Trophoblast cell (in vitro differentiated cells and primary cell): ENCODE results near the gene UBR4.
A peak's percentile ranks its signal among the peaks of the same experiment; 100 is the strongest.

Experiments
- DNase-seq, 2 donors: peaks; one replicate each; pipeline ENCODE4 v3.0.0-alpha.2; 2016
- H2AFZ ChIP-seq: 2 replicates; pipeline ENCODE4 v1.6.1; 2013; ENCODE audit warnings: low read length, moderate library complexity, mild to moderate bottlenecking; ENCODE audit not compliant: insufficient read depth, poor library complexity
- H2AK5ac ChIP-seq: 2 replicates; pipeline ENCODE4 v1.6.1; 2013; ENCODE audit warnings: mild to moderate bottlenecking, low read length
- H2BK120ac ChIP-seq: 2 replicates; pipeline ENCODE4 v1.6.1; 2013; ENCODE audit warnings: low read length, mild to moderate bottlenecking, moderate library complexity; ENCODE audit not compliant: insufficient read depth, poor library complexity
- H2BK12ac ChIP-seq: 2 replicates; pipeline ENCODE4 v1.6.1; 2013; ENCODE audit warnings: mild to moderate bottlenecking, low read length, moderate library complexity
- H2BK5ac ChIP-seq: 2 replicates; pipeline ENCODE4 v1.6.1; 2013; ENCODE audit warnings: low read length, low read depth, moderate library complexity, mild to moderate bottlenecking; ENCODE audit not compliant: poor library complexity
- H3K14ac ChIP-seq: 2 replicates; pipeline ENCODE4 v1.6.1; 2013; ENCODE audit warnings: mild to moderate bottlenecking, low read length
- H3K18ac ChIP-seq: 2 replicates; pipeline ENCODE4 v1.6.1; 2013; ENCODE audit warnings: mild to moderate bottlenecking, low read length
- H3K23ac ChIP-seq: 2 replicates; pipeline ENCODE4 v1.6.1; 2013; ENCODE audit warnings: low read length
- H3K27ac ChIP-seq: 2 replicates; pipeline ENCODE4 v1.5.1; 2013; ENCODE audit warnings: low read depth, mild to moderate bottlenecking, inconsistent platforms, low read length, moderate library complexity
- H3K27me3 ChIP-seq: 2 replicates; pipeline ENCODE4 v1.6.1; 2013; ENCODE audit warnings: inconsistent platforms, mild to moderate bottlenecking, low read length, moderate library complexity; ENCODE audit not compliant: insufficient read depth
- H3K36me3 ChIP-seq, 2 experiments: 1 replicate in 1 of 2; 2 replicates in 1 of 2; pipeline ENCODE4 v1.6.1; 2013; ENCODE audit warnings: low read length in 2 of 2, mild to moderate bottlenecking in 2 of 2, moderate library complexity in 1 of 2; ENCODE audit not compliant: insufficient read depth in 2 of 2, control insufficient read depth in 1 of 2
- H3K4ac ChIP-seq: 2 replicates; pipeline ENCODE4 v1.6.1; 2013; ENCODE audit warnings: low read depth, mild to moderate bottlenecking, low read length, moderate library complexity
- H3K4me1 ChIP-seq, 2 experiments: 1 replicate in 1 of 2; 2 replicates in 1 of 2; pipeline ENCODE4 v1.6.1; 2013; ENCODE audit warnings: low read length in 2 of 2, mild to moderate bottlenecking in 2 of 2, moderate library complexity in 1 of 2; ENCODE audit not compliant: insufficient read depth in 2 of 2, control insufficient read depth in 1 of 2
- H3K4me2 ChIP-seq: 2 replicates; pipeline ENCODE4 v1.6.1; 2013; ENCODE audit warnings: inconsistent platforms, mild to moderate bottlenecking, low read length, moderate library complexity
- H3K4me3 ChIP-seq: 2 replicates; pipeline ENCODE4 v1.5.1; 2013; ENCODE audit warnings: mild to moderate bottlenecking, low read depth, low read length, inconsistent platforms
- H3K79me1 ChIP-seq: one replicate; pipeline ENCODE4 v1.6.1; 2013; ENCODE audit warnings: low read length
- H3K79me2 ChIP-seq: 2 replicates; pipeline ENCODE4 v1.6.1; 2013; ENCODE audit warnings: low read length, mild to moderate bottlenecking; ENCODE audit not compliant: control insufficient read depth, insufficient read depth, poor library complexity
- H3K9ac ChIP-seq: 2 replicates; pipeline ENCODE4 v1.6.1; 2013; ENCODE audit warnings: mild to moderate bottlenecking, low read length
- H3K9me3 ChIP-seq: 2 replicates; pipeline ENCODE4 v1.6.1; 2013; ENCODE audit warnings: low read depth, mild to moderate bottlenecking, control low read depth, inconsistent platforms, low read length; ENCODE audit not compliant: insufficient read depth
- H4K12ac ChIP-seq: 2 replicates; pipeline ENCODE4 v1.6.1; 2013; ENCODE audit warnings: low read depth, mild to moderate bottlenecking, low read length, moderate library complexity
- H4K8ac ChIP-seq: 2 replicates; pipeline ENCODE4 v1.6.1; 2013; ENCODE audit warnings: low read depth, mild to moderate bottlenecking, low read length, moderate library complexity
- H4K91ac ChIP-seq: one replicate; pipeline ENCODE4 v1.6.1; 2013; ENCODE audit warnings: low read depth, mild to moderate bottlenecking, low read length, moderate library complexity
- WGBS: extraction: QIAGEN DNeasy Blood & Tissue Kit; methylation state at CpG from one replicate; pipeline ENCODE4 v1.1.7; 2013; ENCODE audit warnings: missing lambda C conversion rate; ENCODE audit not compliant: insufficient read length, insufficient coverage; ENCODE audit errors: extremely low coverage; 5-methylcytosine and 5-hydroxymethylcytosine counted together

UBR4 gene

DNA sequence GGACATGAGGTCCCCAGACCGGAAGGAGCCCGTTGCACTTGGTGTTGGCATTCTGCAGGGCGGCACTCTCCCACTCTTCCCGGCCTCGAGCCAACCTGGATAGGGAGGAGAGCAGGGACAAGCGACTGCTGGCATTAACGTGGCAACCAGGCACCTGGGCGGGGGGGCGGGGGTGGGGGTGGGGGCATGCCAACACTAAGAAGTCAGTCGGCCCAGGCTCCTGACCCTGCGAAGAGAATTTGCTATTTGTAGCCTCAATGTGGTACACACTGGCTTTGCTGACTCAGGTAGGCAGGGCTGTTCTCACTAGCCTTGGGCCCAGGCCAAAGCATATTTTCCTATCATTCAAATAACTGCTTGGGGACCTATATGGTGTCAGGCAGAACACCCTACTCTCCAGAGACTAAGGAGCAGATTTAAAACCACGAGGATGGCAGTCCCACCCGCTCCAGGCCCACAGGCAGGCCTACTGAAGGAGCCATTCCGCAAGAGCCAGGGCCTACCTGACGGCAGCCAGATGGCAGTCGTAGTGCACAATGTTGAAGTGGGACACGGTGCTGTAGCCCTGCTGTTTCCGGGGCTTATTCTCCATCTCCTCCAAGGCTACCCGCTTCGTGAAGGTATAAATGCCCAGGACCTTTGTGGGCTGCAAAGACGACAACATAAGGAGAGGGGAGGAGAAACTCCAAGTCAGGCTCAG is 123.7 kb downstream of the UBR4 start:
- H3K9ac ChIP-seq, result no peak overlapping the region
- H3K27me3 ChIP-seq, result no peaks in the 10 kb centered on the region
- no peak overlapping the region for H2BK12ac ChIP-seq
- H2BK5ac ChIP-seq, result no peak overlapping the region
- no peak overlapping the region for H4K12ac ChIP-seq
- no peaks in the 10 kb centered on the region for H3K79me1 ChIP-seq
- no peaks in the 10 kb centered on the region for H3K9me3 ChIP-seq
- H4K8ac ChIP-seq, result no peak overlapping the region
- no peaks in the 10 kb centered on the region for H3K4me1 ChIP-seq
- DNase-seq, result no peak
- H4K91ac ChIP-seq, result no peak overlapping the region
- no peak overlapping the region for H3K23ac ChIP-seq
- no peak overlapping the region for H3K18ac ChIP-seq
- H3K36me3 ChIP-seq, result peaks cover 75 to 91% of the 10 kb centered on the region in 2 experiments
- H2BK120ac ChIP-seq, result no peak overlapping the region
- H3K4ac ChIP-seq, result no peak overlapping the region
- no peaks in the 10 kb centered on the region for H3K79me2 ChIP-seq
- H2AK5ac ChIP-seq, result no peak overlapping the region
- WGBS, result no CpG with 5 or more reads among the region's 21 CpGs
- H3K27ac ChIP-seq, result no peak overlapping the region
- H2AFZ ChIP-seq, result no peak overlapping the region
- H3K4me3 ChIP-seq, result no peak overlapping the region
- H3K14ac ChIP-seq, result no peak overlapping the region
- no peak overlapping the region for H3K4me2 ChIP-seq

DNA sequence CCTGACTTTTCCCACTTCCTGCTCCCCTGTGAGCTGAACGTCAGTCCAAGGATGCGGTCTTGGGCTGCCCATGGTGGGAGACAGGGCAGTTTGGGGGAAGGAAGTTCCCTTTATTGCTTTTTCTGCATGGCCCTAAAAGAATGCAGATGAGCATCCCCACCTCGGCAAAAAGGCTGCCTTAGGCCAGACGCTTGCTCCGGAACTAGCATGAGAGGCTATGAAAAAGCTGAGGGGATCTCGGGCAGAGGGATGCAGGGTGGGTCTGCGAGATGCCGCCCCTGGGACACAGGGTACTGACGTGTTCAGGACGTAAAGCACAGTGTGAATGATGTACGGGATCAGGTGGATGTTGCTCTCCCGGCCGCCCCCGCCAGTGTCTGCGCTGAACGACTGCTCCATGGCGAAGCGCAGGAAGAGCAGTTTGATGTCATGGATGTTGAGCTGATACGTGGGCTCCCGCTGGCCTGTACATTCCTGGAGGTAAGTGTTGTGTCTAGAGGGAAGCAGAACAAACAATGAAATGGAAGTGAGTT is 125.8 kb downstream of the UBR4 start:
- Histone ChIP-seq H3K4me3 (no peak overlapping the region), H2BK120ac (no peak overlapping the region), H2AK5ac (no peak overlapping the region), H3K23ac (no peak overlapping the region), H3K4ac (no peak overlapping the region), H3K18ac (no peak overlapping the region), H4K12ac (no peak overlapping the region), H3K14ac (no peak overlapping the region), H4K91ac (no peak overlapping the region), H2BK12ac (no peak overlapping the region), H4K8ac (no peak overlapping the region), H3K9ac (no peak overlapping the region), H2BK5ac (no peak overlapping the region), H3K4me2 (no peak overlapping the region), H3K79me2 (no peaks in the 10 kb centered on the region), H3K79me1 (no peaks in the 10 kb centered on the region), H3K9me3 (no peaks in the 10 kb centered on the region), H2AFZ (no peak overlapping the region), H3K4me1 (no peaks in the 10 kb centered on the region), H3K27me3 (no peaks in the 10 kb centered on the region), H3K36me3 (peaks cover 81 to 97% of the 10 kb centered on the region in 2 experiments), H3K27ac (no peak overlapping the region)
- DNase-seq, result no peak
- no CpG with 5 or more reads among the region's 20 CpGs for WGBS

DNA sequence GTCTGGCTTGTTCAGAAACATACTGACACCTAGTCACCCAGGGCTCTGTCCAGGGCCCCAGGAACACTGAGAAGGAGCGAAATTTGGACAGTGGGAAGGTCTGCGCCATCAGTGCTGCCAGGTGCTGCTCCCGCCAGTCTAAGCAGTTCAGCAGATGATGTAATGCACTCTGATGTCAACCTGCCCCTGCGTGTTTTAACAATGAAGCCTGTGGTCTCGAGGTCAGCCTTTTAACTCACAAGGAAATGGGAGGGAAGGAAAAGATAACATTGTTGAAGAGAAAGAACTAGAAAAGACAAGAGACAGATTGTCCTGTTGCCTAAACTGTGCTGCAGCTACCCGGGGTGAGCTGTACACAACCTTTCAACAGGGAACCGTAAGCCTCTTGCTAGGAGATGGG is 127.0 kb downstream of the UBR4 start:
- Histone ChIP-seq H4K91ac (no peak overlapping the region), H3K4me3 (no peak overlapping the region), H3K23ac (no peak overlapping the region), H3K36me3 (peaks cover 76 to 95% of the 10 kb centered on the region in 2 experiments), H3K79me2 (no peaks in the 10 kb centered on the region), H4K12ac (no peak overlapping the region), H3K4me2 (no peak overlapping the region), H2AFZ (no peak overlapping the region), H3K9ac (no peak overlapping the region), H3K14ac (no peak overlapping the region), H4K8ac (no peak overlapping the region), H2AK5ac (no peak overlapping the region), H3K9me3 (no peaks in the 10 kb centered on the region), H3K4me1 (no peaks in the 10 kb centered on the region), H3K18ac (no peak overlapping the region), H3K27me3 (no peaks in the 10 kb centered on the region), H2BK12ac (no peak overlapping the region), H3K27ac (no peak overlapping the region), H3K4ac (no peak overlapping the region), H2BK5ac (no peak overlapping the region), H2BK120ac (no peak overlapping the region), H3K79me1 (no peaks in the 10 kb centered on the region)
- no CpG with 5 or more reads among the region's 7 CpGs for WGBS
- no peak for DNase-seq

DNA sequence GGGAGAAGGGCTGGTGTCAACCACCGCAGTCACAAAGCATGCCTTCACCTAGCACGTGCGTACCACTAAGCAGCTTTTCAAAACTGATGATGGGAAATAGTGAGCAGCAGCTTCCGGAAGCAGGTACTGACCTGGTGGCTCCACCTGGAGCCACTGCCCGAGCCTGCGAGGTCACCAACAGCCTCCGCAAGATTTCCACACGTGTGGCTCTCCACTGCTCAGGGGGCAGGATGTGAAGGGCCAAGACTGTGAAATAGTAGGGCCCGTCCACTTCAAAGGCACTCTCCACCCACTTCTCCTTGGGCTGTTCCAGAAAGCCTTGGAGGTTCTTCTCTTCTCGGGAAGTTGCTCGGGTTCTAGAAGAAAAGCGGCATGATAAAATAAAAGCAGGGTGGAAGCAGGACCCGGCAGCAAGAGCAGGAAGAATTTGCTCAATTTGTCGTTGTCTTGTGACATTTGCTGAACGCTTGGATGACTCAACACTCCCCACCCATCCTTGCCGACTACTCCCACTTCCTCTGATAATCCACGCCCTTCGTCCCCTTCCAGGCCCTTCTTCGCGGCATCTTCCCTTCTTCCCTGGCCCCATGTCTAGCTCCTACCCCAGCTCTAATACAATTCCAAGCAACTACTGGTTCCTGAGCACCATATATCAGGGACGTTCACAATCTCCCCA is 128.7 kb downstream of the UBR4 start:
- Histone ChIP-seq H3K27me3 (no peaks in the 10 kb centered on the region), H3K79me1 (no peaks in the 10 kb centered on the region), H4K8ac (no peak overlapping the region), H3K18ac (no peak overlapping the region), H3K4me1 (no peaks in the 10 kb centered on the region), H2BK120ac (no peak overlapping the region), H2AK5ac (no peak overlapping the region), H4K12ac (no peak overlapping the region), H3K4me2 (no peak overlapping the region), H3K4me3 (no peak overlapping the region), H3K79me2 (no peaks in the 10 kb centered on the region), H2BK12ac (no peak overlapping the region), H3K9ac (no peak overlapping the region), H3K23ac (no peak overlapping the region), H3K14ac (no peak overlapping the region), H2AFZ (no peak overlapping the region), H3K36me3 (peaks cover 76 to 94% of the 10 kb centered on the region in 2 experiments), H4K91ac (no peak overlapping the region), H3K4ac (no peak overlapping the region), H3K9me3 (no peaks in the 10 kb centered on the region), H2BK5ac (no peak overlapping the region), H3K27ac (no peak overlapping the region)
- peak in 1 of 2 donors; percentile 13 for DNase-seq
- WGBS, result no CpG with 5 or more reads among the region's 21 CpGs
